ENCODE measurements around the gene MIEN1. TPM values are rescaled to one million over a fixed set of nuclear protein-coding genes. Genes with fewer than 3 reads are reported as not detected.

The MIEN1 gene
- total RNA-seq, 1 experiment from 2014 or later: 50.8 TPM

GRCh38 chr17:39772415-39772814, 42.1 kb upstream of the MIEN1 start:
- no peaks in the 10 kb centered on the region for H3K23me2 ChIP-seq (ENCODE audit: insufficient read length, low read depth, low read length, poor library complexity, severe bottlenecking)
- H2AFZ ChIP-seq (ENCODE audit: low read length): no peak overlapping the region
- no peak overlapping the region for H3T11ph ChIP-seq (ENCODE audit: low read length)
- no peak overlapping the region for H3K18ac ChIP-seq (ENCODE audit: insufficient read length, low read depth, low read length)
- no peak overlapping the region for H2AK5ac ChIP-seq (ENCODE audit: insufficient read length, low read length)
- no peaks in the 10 kb centered on the region for H4K20me1 ChIP-seq (ENCODE audit: control insufficient read depth, insufficient read depth, insufficient read length)
- H3K9me3 ChIP-seq (ENCODE audit: control insufficient read depth, low read depth, low read length): no peaks in the 10 kb centered on the region
- H2BK120ac ChIP-seq (ENCODE audit: low read depth, low read length, poor library complexity, severe bottlenecking): no peak overlapping the region
- Mint-ChIP-seq H3K36me3 (ENCODE audit: insufficient read depth in 1 of 3, low read depth in 3 of 3) (no peaks in the 10 kb centered on the region), H3K27ac (0 out of 7 replicates have a peak overlapping the region, but pooled peaks of 1 of the 3 experiments have one; percentile 9), H3K27me3 (ENCODE audit: low read depth) (no peaks in the 10 kb centered on the region; the same call in 1 of the 2 replicates), H3K4me3 (no peak overlapping the region), H3K4me1 (peaks cover 7 to 8% of the 10 kb centered on the region in 2 experiments), H3K9me3 (no peaks in the 10 kb centered on the region)
- H3K4me1 ChIP-seq (ENCODE audit: insufficient read depth, low read length): no peaks in the 10 kb centered on the region
- no peak overlapping the region for H4K5ac ChIP-seq (ENCODE audit: insufficient read length, low read depth, low read length)
- H4K8ac ChIP-seq (replicated peaks; ENCODE audit: insufficient read length, low read depth, low read length): no peak overlapping the region
- no peak overlapping the region for H3K4ac ChIP-seq (ENCODE audit: low read depth, low read length)
- H3K4me2 ChIP-seq (ENCODE audit: insufficient read depth, insufficient read length, low read length): no peak overlapping the region
- H3K23ac ChIP-seq (ENCODE audit: insufficient read length, low read depth, low read length): no peak overlapping the region
- H4K91ac ChIP-seq (ENCODE audit: insufficient read length, low read depth, low read length): no peak overlapping the region
- H3K79me2 ChIP-seq (ENCODE audit: insufficient read depth, low read length): no peaks in the 10 kb centered on the region
- no peak overlapping the region for H2BK20ac ChIP-seq (ENCODE audit: low read depth, low read length, poor library complexity, severe bottlenecking)
- H2BK12ac ChIP-seq (ENCODE audit: insufficient read length, low read depth, low read length): no peak overlapping the region
- H3K27ac ChIP-seq (ENCODE audit: insufficient read length, low read depth, low read length): no peak overlapping the region
- no peak overlapping the region for H3K9ac ChIP-seq (ENCODE audit: extremely low read depth, insufficient read length, low read length)
- no peak for DNase-seq
- TF ChIP-seq CTCF (conservative IDR thresholded peaks at IDR 0.05): no peak
- H2BK15ac ChIP-seq (ENCODE audit: low read depth, low read length): no peak overlapping the region
- H3K27me3 ChIP-seq (ENCODE audit: insufficient read depth, low read length): no peaks in the 10 kb centered on the region
- H3K56ac ChIP-seq (ENCODE audit: insufficient read length, low read depth, low read length): no peak overlapping the region
- H2BK5ac ChIP-seq (ENCODE audit: insufficient read length, low read length): no peak overlapping the region
- H3K79me1 ChIP-seq (ENCODE audit: insufficient read depth, low read depth, low read length, poor library complexity, severe bottlenecking): no peaks in the 10 kb centered on the region
- no peak overlapping the region for H3K14ac ChIP-seq (ENCODE audit: insufficient read depth, low read length)

All from H9 (cell line).